GM12891 (cell line): ENCODE results near the gene AQP10.

Experiments
- PAX5 ChIP-seq: IDR thresholded peaks from 2 replicates; pipeline ENCODE4 v1.6.1; 2011; ENCODE audit warnings: low read length, moderate library complexity, mild to moderate bottlenecking; ENCODE audit not compliant: insufficient read depth, severe bottlenecking
- POLR2A ChIP-seq: IDR thresholded peaks from 2 replicates; pipeline ENCODE4 v1.6.1; 2011; ENCODE audit warnings: low read depth, low read length, control low read depth
- POLR2AphosphoS5 ChIP-seq: IDR thresholded peaks from 2 replicates; pipeline ENCODE4 v1.6.1; 2011; ENCODE audit warnings: low read depth, low read length, control low read depth
- POU2F2 ChIP-seq: IDR thresholded peaks from 2 replicates; pipeline ENCODE4 v1.6.1; 2011; ENCODE audit warnings: low read depth, mild to moderate bottlenecking, control low read depth, low read length, moderate library complexity
- SPI1 ChIP-seq: IDR thresholded peaks from 2 replicates; pipeline ENCODE4 v1.6.1; 2011; ENCODE audit warnings: low read depth, low read length, control low read depth
- TAF1 ChIP-seq: IDR thresholded peaks from 2 replicates; pipeline ENCODE4 v1.6.1; 2011; ENCODE audit warnings: low read depth, low read length, control low read depth

GRCh38 chr1:154328318-154329151, 7.6 kb downstream of the AQP10 start:
- TF ChIP-seq POLR2AphosphoS5 (no peak), TAF1 (no peak), POLR2A (no peak), PAX5 (no peak), SPI1 (no peak), POU2F2 (no peak)
